Activated naive CD8-positive, alpha-beta T cell treated with anti-CD3 and anti-CD28 coated beads, Interleukin-2, amount 50 U/mL, for 24 hours (primary cell): ENCODE measurements around the gene DIDO1.

ENCODE experiments used
- ATAC-seq: fragments of 150-1000 bp; cut with Tn5 transposase; one replicate; pipeline ENCODE4 v1.10.0; 2021
- DNase-seq: peaks from one replicate; pipeline ENCODE4 v3.0.0; 2021
- H3K27ac Mint-ChIP-seq: one replicate; pipeline ENCODE4 v1.8.0; 2021; ENCODE audit warnings: mild to moderate bottlenecking, mixed read lengths
- H3K27me3 Mint-ChIP-seq: one replicate; pipeline ENCODE4 v1.8.0; 2021; ENCODE audit warnings: mixed read lengths
- H3K36me3 Mint-ChIP-seq: one replicate; pipeline ENCODE4 v1.8.0; 2021; ENCODE audit warnings: low read depth, mixed read lengths
- H3K4me1 Mint-ChIP-seq: one replicate; pipeline ENCODE4 v1.8.0; 2021; ENCODE audit warnings: mixed read lengths
- H3K4me3 Mint-ChIP-seq: one replicate; pipeline ENCODE4 v1.8.0; 2021; ENCODE audit warnings: mild to moderate bottlenecking, moderate library complexity, mixed read lengths
- H3K9me3 Mint-ChIP-seq: one replicate; pipeline ENCODE4 v1.8.0; 2021; ENCODE audit warnings: mixed read lengths

The DIDO1 gene

GRCh38 chr20:62906647-62907375 is 19.5 kb downstream of the DIDO1 start:
- no peak for ATAC-seq
- no peak for DNase-seq
- peaks cover 24% of the 10 kb centered on the region for H3K4me1 Mint-ChIP-seq
- H3K27me3 Mint-ChIP-seq = no peaks in the 10 kb centered on the region
- H3K36me3 Mint-ChIP-seq = peaks cover 70% of the 10 kb centered on the region
- H3K27ac Mint-ChIP-seq = no peak overlapping the region
- H3K4me3 Mint-ChIP-seq = no peak overlapping the region
- no peaks in the 10 kb centered on the region for H3K9me3 Mint-ChIP-seq

- Mint-ChIP-seq H3K9me3 (no peaks in the 10 kb centered on the region), H3K4me3 (no peak overlapping the region), H3K4me1 (peaks cover 24% of the 10 kb centered on the region), H3K27me3 (no peaks in the 10 kb centered on the region), H3K36me3 (peaks cover 66% of the 10 kb centered on the region), H3K27ac (no peak overlapping the region)
- DNase-seq (no peak), ATAC-seq (no peak)
Measured at GRCh38 chr20:62906209-62906608, 20.1 kb downstream of the DIDO1 start.

- H3K27ac Mint-ChIP-seq = no peak overlapping the region
- H3K4me3 Mint-ChIP-seq = no peak overlapping the region
- H3K36me3 Mint-ChIP-seq = peaks cover 63% of the 10 kb centered on the region
- H3K27me3 Mint-ChIP-seq = no peaks in the 10 kb centered on the region
- H3K9me3 Mint-ChIP-seq = no peaks in the 10 kb centered on the region
- ATAC-seq (no peak), DNase-seq (no peak)
- H3K4me1 Mint-ChIP-seq = peaks cover 28% of the 10 kb centered on the region
Measured at GRCh38 chr20:62905536-62906117, 20.7 kb downstream of the DIDO1 start.

- no peak for DNase-seq
- Mint-ChIP-seq H3K4me3 (no peak overlapping the region), H3K9me3 (no peaks in the 10 kb centered on the region), H3K27ac (no peak overlapping the region), H3K36me3 (peaks cover 51% of the 10 kb centered on the region), H3K27me3 (no peaks in the 10 kb centered on the region), H3K4me1 (peaks cover 46% of the 10 kb centered on the region)
- ATAC-seq = peak; percentile 52
Measured at GRCh38 chr20:62902926-62903615, 23.2 kb downstream of the DIDO1 start.

- H3K9me3 Mint-ChIP-seq = no peaks in the 10 kb centered on the region
- no peaks in the 10 kb centered on the region for H3K27me3 Mint-ChIP-seq
- peaks cover 41% of the 10 kb centered on the region for H3K4me1 Mint-ChIP-seq
- no peak overlapping the region for H3K4me3 Mint-ChIP-seq
- H3K36me3 Mint-ChIP-seq = peaks cover 43% of the 10 kb centered on the region
- DNase-seq (no peak), ATAC-seq (no peak)
- H3K27ac Mint-ChIP-seq = no peak overlapping the region
Measured at GRCh38 chr20:62901891-62902290, 24.4 kb downstream of the DIDO1 start.

GRCh38 chr20:62900692-62901584 is 25.4 kb downstream of the DIDO1 start:
- Mint-ChIP-seq H3K4me3 (no peak overlapping the region), H3K27me3 (no peaks in the 10 kb centered on the region), H3K27ac (no peak overlapping the region), H3K36me3 (peaks cover 37% of the 10 kb centered on the region), H3K4me1 (peaks cover 41% of the 10 kb centered on the region), H3K9me3 (no peaks in the 10 kb centered on the region)
- peak; percentile 6 for ATAC-seq
- no peak for DNase-seq

GRCh38 chr20:62900052-62900691 is 26.1 kb downstream of the DIDO1 start:
- peak overlapping the region; percentile 30 for H3K4me3 Mint-ChIP-seq
- H3K27me3 Mint-ChIP-seq = no peaks in the 10 kb centered on the region
- H3K4me1 Mint-ChIP-seq = peaks cover 41% of the 10 kb centered on the region
- no peaks in the 10 kb centered on the region for H3K9me3 Mint-ChIP-seq
- peak overlapping the region; percentile 49 for H3K27ac Mint-ChIP-seq
- DNase-seq (peak; percentile 75), ATAC-seq (peak; percentile 90)
- peaks cover 34% of the 10 kb centered on the region for H3K36me3 Mint-ChIP-seq

GRCh38 chr20:62899633-62900051 is 26.7 kb downstream of the DIDO1 start:
- Mint-ChIP-seq H3K27me3 (no peaks in the 10 kb centered on the region), H3K36me3 (peaks cover 33% of the 10 kb centered on the region), H3K4me3 (no peak overlapping the region), H3K27ac (no peak overlapping the region), H3K4me1 (peaks cover 41% of the 10 kb centered on the region), H3K9me3 (no peaks in the 10 kb centered on the region)
- ATAC-seq (no peak), DNase-seq (no peak)

GRCh38 chr20:62898970-62899632 is 27.2 kb downstream of the DIDO1 start:
- peaks cover 34% of the 10 kb centered on the region for H3K36me3 Mint-ChIP-seq
- no peak overlapping the region for H3K27ac Mint-ChIP-seq
- H3K9me3 Mint-ChIP-seq = no peaks in the 10 kb centered on the region
- no peak for ATAC-seq
- H3K4me3 Mint-ChIP-seq = peak overlapping the region; percentile 59
- no peak for DNase-seq
- H3K27me3 Mint-ChIP-seq = no peaks in the 10 kb centered on the region
- peaks cover 38% of the 10 kb centered on the region for H3K4me1 Mint-ChIP-seq

- Mint-ChIP-seq H3K4me3 (no peak overlapping the region), H3K27me3 (no peaks in the 10 kb centered on the region), H3K27ac (peak overlapping the region; percentile 6), H3K36me3 (peaks cover 32% of the 10 kb centered on the region), H3K4me1 (peaks cover 34% of the 10 kb centered on the region), H3K9me3 (no peaks in the 10 kb centered on the region)
- ATAC-seq (no peak), DNase-seq (no peak)
Measured at GRCh38 chr20:62898093-62898964, 28.0 kb downstream of the DIDO1 start.

- Mint-ChIP-seq H3K27ac (no peak overlapping the region), H3K4me1 (peaks cover 35% of the 10 kb centered on the region), H3K9me3 (no peaks in the 10 kb centered on the region), H3K36me3 (peaks cover 37% of the 10 kb centered on the region), H3K27me3 (no peaks in the 10 kb centered on the region), H3K4me3 (no peak overlapping the region)
- no peak for DNase-seq
- ATAC-seq = no peak
Measured at GRCh38 chr20:62897666-62898065, 28.6 kb downstream of the DIDO1 start.

GRCh38 chr20:62896526-62896925 is 29.8 kb downstream of the DIDO1 start:
- Mint-ChIP-seq H3K4me3 (no peak overlapping the region), H3K27ac (no peak overlapping the region), H3K36me3 (peaks cover 37% of the 10 kb centered on the region), H3K27me3 (no peaks in the 10 kb centered on the region), H3K4me1 (peaks cover 42% of the 10 kb centered on the region), H3K9me3 (no peaks in the 10 kb centered on the region)
- ATAC-seq = no peak
- no peak for DNase-seq

- Mint-ChIP-seq H3K27ac (no peak overlapping the region), H3K4me1 (peaks cover 45% of the 10 kb centered on the region), H3K27me3 (no peaks in the 10 kb centered on the region), H3K36me3 (peaks cover 43% of the 10 kb centered on the region), H3K4me3 (no peak overlapping the region), H3K9me3 (no peaks in the 10 kb centered on the region)
- ATAC-seq (no peak), DNase-seq (no peak)
Measured at GRCh38 chr20:62895539-62895938, 30.8 kb downstream of the DIDO1 start.
